ENCODE results near the gene C2CD2. TPM values are rescaled to one million over a fixed set of nuclear protein-coding genes. Genes with fewer than 3 reads are reported as not detected.

Gene C2CD2
- total and polyA plus RNA-seq, 2 donors (not counting 1 experiment from before 2014, with no cell fraction given), result 20.3 to 22.3 TPM

- no peak for TF ChIP-seq CTCF (conservative IDR thresholded peaks at IDR 0.05 in 1 of 2, IDR thresholded peaks at IDR 0.05 in 1 of 2; ENCODE audit: low read depth in 1 of 2, low read length in 2 of 2)
- TF ChIP-seq EZH2 (IDR thresholded peaks at IDR 0.05; ENCODE audit: low read length, missing control alignments), result no peak
- Histone ChIP-seq H3K27ac (ENCODE audit: insufficient read depth, low read length) (no peak overlapping the region), H3K4me3 (replicated peaks in 1 of 4; ENCODE audit: control extremely low read depth in 1 of 4, insufficient read depth in 1 of 4, low read depth in 3 of 4, low read length in 4 of 4) (no peak overlapping the region), H3K79me2 (ENCODE audit: control insufficient read depth, insufficient read depth, low read length) (no peaks in the 10 kb centered on the region), H3K9ac (ENCODE audit: insufficient read depth, low read length) (no peak overlapping the region), H3K4me1 (ENCODE audit: control insufficient read depth, extremely low read depth, insufficient read depth, low read length) (no peaks in the 10 kb centered on the region), H3K9me3 (ENCODE audit: control insufficient read depth, insufficient read depth, low read depth, low read length) (no peaks in the 10 kb centered on the region), H2AFZ (ENCODE audit: low read length) (no peak overlapping the region), H3K4me2 (ENCODE audit: extremely low read depth, insufficient read depth, low read length) (no peak overlapping the region), H4K20me1 (ENCODE audit: control insufficient read depth, extremely low read depth, insufficient read depth, low read length) (no peaks in the 10 kb centered on the region), H3K27me3 (ENCODE audit: control insufficient read depth, insufficient read depth, low read length) (no peaks in the 10 kb centered on the region), H3K36me3 (ENCODE audit: control insufficient read depth, insufficient read depth, low read length) (peaks cover 4% of the 10 kb centered on the region)
- DNase-seq (ENCODE audit: low read depth in 2 of 2), result no peak
Observed at GRCh38 chr21:41852151-41852928, 101.5 kb downstream of the C2CD2 start.

DNA sequence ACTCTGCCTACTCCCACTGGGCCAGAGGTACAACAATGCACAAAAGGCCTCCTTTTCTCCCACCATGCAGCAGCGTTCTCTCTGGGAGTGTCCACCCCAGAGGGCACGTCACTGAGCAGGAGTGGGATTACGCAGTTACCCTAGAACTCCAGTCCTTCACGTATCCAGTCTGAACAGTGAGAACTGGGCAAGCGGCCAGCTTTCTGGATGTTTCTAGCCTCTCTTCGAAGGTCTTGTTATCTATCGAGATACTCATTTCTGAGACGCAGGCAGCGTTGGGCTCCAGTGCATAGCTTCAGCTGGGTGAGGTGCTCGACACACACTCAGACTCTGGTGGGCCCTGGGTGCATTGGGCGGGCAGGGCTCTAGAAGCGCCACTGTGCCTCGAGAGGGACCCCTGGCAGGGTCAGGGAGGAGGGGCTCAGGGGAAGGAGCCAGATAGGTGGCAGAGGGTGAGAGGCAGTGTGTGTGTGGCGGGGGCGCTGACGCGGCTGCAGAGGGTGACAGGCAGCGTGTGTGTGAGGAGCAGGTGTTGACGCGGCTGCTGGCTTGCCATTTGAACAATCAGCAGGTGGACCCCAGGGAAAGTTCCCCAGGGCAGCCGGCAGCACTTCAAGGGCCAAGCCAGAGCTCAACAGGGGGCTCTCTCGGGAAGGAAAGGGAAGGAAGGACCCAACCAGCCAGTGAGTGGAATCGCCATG, 102.6 kb downstream of the C2CD2 start:
- no peak overlapping the region for H3K9ac ChIP-seq (ENCODE audit: insufficient read depth, low read length)
- H3K79me2 ChIP-seq (ENCODE audit: control insufficient read depth, insufficient read depth, low read length), result no peaks in the 10 kb centered on the region
- H3K36me3 ChIP-seq (ENCODE audit: control insufficient read depth, insufficient read depth, low read length), result peaks cover 1% of the 10 kb centered on the region
- H3K27ac ChIP-seq (ENCODE audit: insufficient read depth, low read length), result no peak overlapping the region
- H3K4me3 ChIP-seq (replicated peaks in 1 of 4; ENCODE audit: control extremely low read depth in 1 of 4, insufficient read depth in 1 of 4, low read depth in 3 of 4, low read length in 4 of 4), result no peak overlapping the region
- H3K4me1 ChIP-seq (ENCODE audit: control insufficient read depth, extremely low read depth, insufficient read depth, low read length), result no peaks in the 10 kb centered on the region
- no peak overlapping the region for H2AFZ ChIP-seq (ENCODE audit: low read length)
- no peaks in the 10 kb centered on the region for H4K20me1 ChIP-seq (ENCODE audit: control insufficient read depth, extremely low read depth, insufficient read depth, low read length)
- no peaks in the 10 kb centered on the region for H3K9me3 ChIP-seq (ENCODE audit: control insufficient read depth, insufficient read depth, low read depth, low read length)
- H3K27me3 ChIP-seq (ENCODE audit: control insufficient read depth, insufficient read depth, low read length), result no peaks in the 10 kb centered on the region
- TF ChIP-seq CTCF (conservative IDR thresholded peaks at IDR 0.05 in 1 of 2, IDR thresholded peaks at IDR 0.05 in 1 of 2; ENCODE audit: low read depth in 1 of 2, low read length in 2 of 2) (no peak), EZH2 (IDR thresholded peaks at IDR 0.05; ENCODE audit: low read length, missing control alignments) (no peak)
- no peak for DNase-seq (ENCODE audit: low read depth in 2 of 2)
- no peak overlapping the region for H3K4me2 ChIP-seq (ENCODE audit: extremely low read depth, insufficient read depth, low read length)

GRCh38 chr21:41850085-41850484, 103.7 kb downstream of the C2CD2 start:
- no peaks in the 10 kb centered on the region for H3K27me3 ChIP-seq (ENCODE audit: control insufficient read depth, insufficient read depth, low read length)
- H3K9ac ChIP-seq (ENCODE audit: insufficient read depth, low read length), result no peak overlapping the region
- H3K36me3 ChIP-seq (ENCODE audit: control insufficient read depth, insufficient read depth, low read length), result peaks cover 1% of the 10 kb centered on the region
- TF ChIP-seq CTCF (conservative IDR thresholded peaks at IDR 0.05 in 1 of 2, IDR thresholded peaks at IDR 0.05 in 1 of 2; ENCODE audit: low read depth in 1 of 2, low read length in 2 of 2) (no peak), EZH2 (IDR thresholded peaks at IDR 0.05; ENCODE audit: low read length, missing control alignments) (no peak)
- no peak for DNase-seq (ENCODE audit: low read depth in 2 of 2)
- H3K4me3 ChIP-seq (replicated peaks in 1 of 4; ENCODE audit: control extremely low read depth in 1 of 4, insufficient read depth in 1 of 4, low read depth in 3 of 4, low read length in 4 of 4), result no peak overlapping the region
- H3K4me2 ChIP-seq (ENCODE audit: extremely low read depth, insufficient read depth, low read length), result no peak overlapping the region
- no peak overlapping the region for H3K27ac ChIP-seq (ENCODE audit: insufficient read depth, low read length)
- no peaks in the 10 kb centered on the region for H3K9me3 ChIP-seq (ENCODE audit: control insufficient read depth, insufficient read depth, low read depth, low read length)
- no peak overlapping the region for H2AFZ ChIP-seq (ENCODE audit: low read length)
- no peaks in the 10 kb centered on the region for H4K20me1 ChIP-seq (ENCODE audit: control insufficient read depth, extremely low read depth, insufficient read depth, low read length)
- H3K79me2 ChIP-seq (ENCODE audit: control insufficient read depth, insufficient read depth, low read length), result no peaks in the 10 kb centered on the region
- no peaks in the 10 kb centered on the region for H3K4me1 ChIP-seq (ENCODE audit: control insufficient read depth, extremely low read depth, insufficient read depth, low read length)
